Lung (tissue), 12 donors: Measurements from ENCODE around the gene MYO1F. TPM values are rescaled to one million over a fixed set of nuclear protein-coding genes. Genes with fewer than 3 reads are reported as not detected.
"Not testable (repeated sequence)": the region's sequence is repeated elsewhere in the genome, so short reads cannot be mapped to it uniquely, and the experiment has no call there.

ENCODE experiments used
- ATAC-seq: fragments of 200-7000 bp; cut with Tn5 transposase; one replicate; pipeline ENCODE4 v1.9.1; 2020; ENCODE audit warnings: moderate number of reproducible peaks; ENCODE audit not compliant: insufficient read depth, low FRiP score
- DNase-seq, 3 donors: peaks; one replicate each; pipeline ENCODE4 v3.0.0-alpha.2; 2013 to 2017
- H3K27ac ChIP-seq, 2 donors: one replicate each; pipeline ENCODE4 v1.5.1; 2013; ENCODE audit warnings: mild to moderate bottlenecking in 2 of 2, moderate library complexity in 2 of 2, control low read depth in 1 of 2, inconsistent platforms in 1 of 2, low read depth in 1 of 2, low read length in 1 of 2
- H3K27me3 ChIP-seq, 3 donors: one replicate each; pipeline ENCODE4 v1.5.1; 2013; ENCODE audit warnings: low read length in 2 of 3; ENCODE audit not compliant: control insufficient read depth in 3 of 3, insufficient read depth in 3 of 3
- H3K36me3 ChIP-seq, 4 donors: one replicate each; pipeline ENCODE4 v1.5.1; 2013; ENCODE audit warnings: low read length in 4 of 4, mild to moderate bottlenecking in 1 of 4, moderate library complexity in 1 of 4; ENCODE audit not compliant: control insufficient read depth in 4 of 4, insufficient read depth in 4 of 4
- H3K4me1 ChIP-seq, 5 donors: one replicate each; pipeline ENCODE4 v1.5.1; 2013; ENCODE audit warnings: low read length in 5 of 5, mild to moderate bottlenecking in 2 of 5, moderate library complexity in 1 of 5; ENCODE audit not compliant: control insufficient read depth in 5 of 5, insufficient read depth in 5 of 5
- H3K4me3 ChIP-seq: one replicate; pipeline ENCODE4 v1.5.1; 2013; ENCODE audit warnings: mild to moderate bottlenecking, control low read depth, moderate library complexity
- H3K9ac ChIP-seq, 2 donors: one replicate each; pipeline ENCODE4 v1.5.1; 2013; ENCODE audit warnings: low read length in 2 of 2, control low read depth in 1 of 2; ENCODE audit not compliant: insufficient read depth in 1 of 2
- H3K9me3 ChIP-seq, 4 donors: one replicate each; pipeline ENCODE4 v1.5.1; 2013; ENCODE audit warnings: low read length in 3 of 4, mild to moderate bottlenecking in 1 of 4, moderate library complexity in 1 of 4; ENCODE audit not compliant: control insufficient read depth in 4 of 4, insufficient read depth in 3 of 4
- WGBS, 2 donors: extraction: QIAGEN DNeasy Blood & Tissue Kit; methylation state at CpG; one replicate each; pipeline ENCODE4 v1.1.7; 2013; 5-methylcytosine and 5-hydroxymethylcytosine counted together
- polyA plus RNA-seq, 2 donors: library from polyadenylated mRNA; stranded (reverse); fragments of 200-250 nt; gene quantifications; one replicate each; pipeline ENCODE4 v1.2.1, GENCODE V29; 2013
- total RNA-seq, 2 donors: library from RNA; depleted of rRNA in 1 of 2; stranded (reverse); fragments of >200 nt in 1 of 2; gene quantifications; one replicate each; pipeline ENCODE4 v1.2.1, GENCODE V29; 2014 to 2021
- TF ChIP-seq, protein P1 (sequence below): IDR thresholded peaks from 2 replicates; pipeline ENCODE4 v1.5.1; 2012; ENCODE audit warnings: mild to moderate bottlenecking; ENCODE audit errors: control extremely low read depth, extremely low read depth
- donor health status: control.
- donor health status: control.
- donor health status: Bipolar disorder and iron deficiency.
- donor health status: healthy.
- donor health status: DM: yes; HTN: yes; CAD: no.

The MYO1F gene
- total and polyA plus RNA-seq, 4 donors, result 23.4 to 127 (median 73.2) TPM

DNA sequence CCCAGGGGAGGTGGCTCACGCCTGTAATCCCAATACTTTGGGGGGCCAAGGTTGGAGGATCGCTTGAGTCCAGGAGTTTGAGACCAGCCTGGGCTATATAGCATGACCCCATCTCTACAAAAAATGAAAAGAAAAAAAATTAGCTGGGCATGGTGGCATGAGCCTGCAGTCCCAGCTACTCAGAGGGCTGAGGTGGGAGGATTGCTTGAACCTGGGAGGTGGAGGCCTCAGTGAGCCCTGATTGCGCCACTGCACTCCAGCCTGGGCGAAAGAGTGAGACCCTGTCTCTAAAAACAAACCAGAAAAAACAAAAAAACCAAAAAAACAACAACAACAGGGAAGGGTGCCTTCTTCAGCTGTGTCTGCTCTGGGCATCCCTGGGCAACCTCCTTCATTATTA is 499 bp upstream of the MYO1F start:
- H3K4me3 ChIP-seq, result no peak overlapping the region
- peaks cover 0 to 6% (median 0%) of the 10 kb centered on the region in 3 donors for H3K27me3 ChIP-seq
- H3K36me3 ChIP-seq, result no peaks in the 10 kb centered on the region
- H3K9ac ChIP-seq, result no peak overlapping the region
- TF ChIP-seq, protein P1, sequence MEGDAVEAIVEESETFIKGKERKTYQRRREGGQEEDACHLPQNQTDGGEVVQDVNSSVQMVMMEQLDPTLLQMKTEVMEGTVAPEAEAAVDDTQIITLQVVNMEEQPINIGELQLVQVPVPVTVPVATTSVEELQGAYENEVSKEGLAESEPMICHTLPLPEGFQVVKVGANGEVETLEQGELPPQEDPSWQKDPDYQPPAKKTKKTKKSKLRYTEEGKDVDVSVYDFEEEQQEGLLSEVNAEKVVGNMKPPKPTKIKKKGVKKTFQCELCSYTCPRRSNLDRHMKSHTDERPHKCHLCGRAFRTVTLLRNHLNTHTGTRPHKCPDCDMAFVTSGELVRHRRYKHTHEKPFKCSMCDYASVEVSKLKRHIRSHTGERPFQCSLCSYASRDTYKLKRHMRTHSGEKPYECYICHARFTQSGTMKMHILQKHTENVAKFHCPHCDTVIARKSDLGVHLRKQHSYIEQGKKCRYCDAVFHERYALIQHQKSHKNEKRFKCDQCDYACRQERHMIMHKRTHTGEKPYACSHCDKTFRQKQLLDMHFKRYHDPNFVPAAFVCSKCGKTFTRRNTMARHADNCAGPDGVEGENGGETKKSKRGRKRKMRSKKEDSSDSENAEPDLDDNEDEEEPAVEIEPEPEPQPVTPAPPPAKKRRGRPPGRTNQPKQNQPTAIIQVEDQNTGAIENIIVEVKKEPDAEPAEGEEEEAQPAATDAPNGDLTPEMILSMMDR, result no peak
- no peak for ATAC-seq
- no peaks in the 10 kb centered on the region for H3K9me3 ChIP-seq
- 41 to 65% methylated on average over 4 of the region's 4 CpGs for WGBS, 2 donors
- no peak for DNase-seq
- peaks cover 0 to 14% (median 0%) of the 10 kb centered on the region in 5 donors for H3K4me1 ChIP-seq
- peak overlapping the region in 1 of 2 donors; percentile 23 for H3K27ac ChIP-seq

DNA sequence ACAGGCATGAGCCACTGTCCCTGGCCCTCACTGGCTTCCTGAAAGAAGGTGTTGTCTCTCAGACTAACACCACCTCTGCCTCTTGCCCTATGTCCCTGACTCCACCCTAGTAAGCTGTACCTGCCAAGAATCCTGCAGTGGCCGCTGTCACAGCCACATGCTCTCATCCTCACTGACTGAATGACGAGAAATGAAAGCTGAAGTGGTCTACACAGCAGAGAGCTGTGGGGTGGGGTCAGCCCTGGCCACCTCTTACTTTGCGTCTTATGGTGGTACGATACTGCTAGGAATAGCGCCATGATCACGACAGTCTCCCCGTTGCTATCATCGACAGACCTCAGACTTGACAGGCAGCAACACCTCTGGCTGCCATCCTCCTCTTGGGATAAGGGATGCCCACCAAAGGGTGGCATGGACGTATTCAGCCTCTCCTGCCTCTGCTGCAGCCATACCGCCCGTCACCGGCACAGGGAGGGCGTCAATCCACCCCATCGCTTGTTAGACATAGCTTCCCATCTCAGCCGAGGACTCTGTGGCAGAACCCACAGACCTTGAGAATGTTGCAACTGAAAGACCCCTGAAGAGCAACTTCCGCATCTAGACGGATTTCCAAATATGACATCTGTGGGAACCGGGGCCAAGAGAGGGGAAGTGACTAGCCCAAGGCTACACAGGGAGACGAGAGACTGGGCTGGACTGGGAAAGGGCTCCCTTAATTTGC is 809 bp downstream of the MYO1F start:
- TF ChIP-seq, protein P1, result no peak
- ATAC-seq, result no peak

DNA sequence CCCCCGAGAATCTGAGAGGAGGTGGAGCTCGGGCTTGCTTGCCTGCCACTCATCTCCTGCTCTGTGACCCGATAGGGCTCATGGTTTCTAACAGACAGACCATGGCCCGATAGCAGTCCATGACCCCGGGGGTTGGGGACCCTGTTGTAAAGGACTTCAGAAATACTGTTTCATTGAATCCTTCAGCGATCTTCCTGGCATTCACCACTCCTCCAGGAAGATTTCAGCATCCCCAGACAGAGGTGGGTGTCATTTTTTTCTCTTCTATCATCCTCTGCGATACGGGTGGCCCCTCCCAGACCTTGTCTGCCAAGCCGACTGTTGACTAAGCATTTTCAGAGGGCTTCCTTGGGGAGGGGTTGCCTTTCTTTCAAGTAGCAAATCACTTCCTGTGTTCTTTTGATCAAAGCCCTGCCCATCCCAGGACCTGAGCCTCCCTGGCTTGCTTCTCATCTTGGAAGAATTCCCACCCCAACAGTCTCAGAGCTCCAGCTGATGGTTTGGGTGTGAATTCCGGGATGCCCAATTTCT is 1.7 kb downstream of the MYO1F start:
- TF ChIP-seq, protein P1, result no peak
- Histone ChIP-seq H3K4me1 (peaks cover 0 to 15% (median 0%) of the 10 kb centered on the region in 5 donors), H3K36me3 (no peaks in the 10 kb centered on the region), H3K9ac (no peak overlapping the region), H3K27ac (no peak overlapping the region), H3K27me3 (peaks cover 0 to 6% (median 0%) of the 10 kb centered on the region in 3 donors), H3K4me3 (no peak overlapping the region), H3K9me3 (no peaks in the 10 kb centered on the region)
- ATAC-seq, result no peak
- whole genome bisulfite sequencing, 2 donors, result 22 to 30% methylated on average over 10 of the region's 10 CpGs
- peak in 1 of 3 donors; percentile 32 for DNase-seq

More for the DNA sequence above, 809 bp downstream of the MYO1F start:
- no peak for DNase-seq
- Histone ChIP-seq H3K4me1 (peaks cover 0 to 14% (median 0%) of the 10 kb centered on the region in 5 donors), H3K27me3 (peaks cover 0 to 6% (median 0%) of the 10 kb centered on the region in 3 donors), H3K9ac (no peak overlapping the region), H3K27ac (peak overlapping the region in 1 of 2 donors; percentile 85), H3K4me3 (peak overlapping the region; percentile 36), H3K36me3 (no peaks in the 10 kb centered on the region), H3K9me3 (no peaks in the 10 kb centered on the region)
- WGBS, 2 donors, result 27 to 47% methylated on average over 19 of the region's 19 CpGs

DNA sequence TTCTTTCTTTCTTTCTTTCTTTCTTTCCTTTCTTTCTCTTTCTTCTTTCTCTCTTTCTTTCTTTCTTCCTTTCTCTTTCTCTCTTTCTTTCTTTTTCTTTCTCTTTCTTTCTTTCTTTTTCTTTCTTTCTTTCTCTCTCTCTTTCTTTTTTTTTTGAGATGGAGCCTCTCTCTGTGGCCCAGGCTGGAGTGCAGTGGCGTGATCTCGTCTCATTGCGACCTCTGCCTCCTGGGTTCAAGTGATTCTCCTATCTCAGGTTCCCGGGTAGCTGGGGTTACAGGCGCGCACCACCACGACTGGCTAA is 2.7 kb downstream of the MYO1F start:
- not testable (repeated sequence) for H3K9me3 ChIP-seq, H3K4me3 ChIP-seq, H3K27ac ChIP-seq, H3K36me3 ChIP-seq, H3K9ac ChIP-seq, H3K27me3 ChIP-seq, DNase-seq, ATAC-seq
- 89 to 90% methylated on average over 7 of the region's 7 CpGs for WGBS, 2 donors
- H3K4me1 ChIP-seq, result peaks cover 0 to 12% (median 0%) of the 10 kb centered on the region in 5 donors
